Measurements from ENCODE around the gene STRIP2. TPM values are rescaled to one million over a fixed set of nuclear protein-coding genes. Genes with fewer than 3 reads are reported as not detected.

STRIP2 gene
- total and polyA plus RNA-seq, 9 of the 15 experiments (the other 6 are each of a cell fraction or from before 2014, with no cell fraction given): 10.1 to 81.8 (median 42.3) TPM

DNA sequence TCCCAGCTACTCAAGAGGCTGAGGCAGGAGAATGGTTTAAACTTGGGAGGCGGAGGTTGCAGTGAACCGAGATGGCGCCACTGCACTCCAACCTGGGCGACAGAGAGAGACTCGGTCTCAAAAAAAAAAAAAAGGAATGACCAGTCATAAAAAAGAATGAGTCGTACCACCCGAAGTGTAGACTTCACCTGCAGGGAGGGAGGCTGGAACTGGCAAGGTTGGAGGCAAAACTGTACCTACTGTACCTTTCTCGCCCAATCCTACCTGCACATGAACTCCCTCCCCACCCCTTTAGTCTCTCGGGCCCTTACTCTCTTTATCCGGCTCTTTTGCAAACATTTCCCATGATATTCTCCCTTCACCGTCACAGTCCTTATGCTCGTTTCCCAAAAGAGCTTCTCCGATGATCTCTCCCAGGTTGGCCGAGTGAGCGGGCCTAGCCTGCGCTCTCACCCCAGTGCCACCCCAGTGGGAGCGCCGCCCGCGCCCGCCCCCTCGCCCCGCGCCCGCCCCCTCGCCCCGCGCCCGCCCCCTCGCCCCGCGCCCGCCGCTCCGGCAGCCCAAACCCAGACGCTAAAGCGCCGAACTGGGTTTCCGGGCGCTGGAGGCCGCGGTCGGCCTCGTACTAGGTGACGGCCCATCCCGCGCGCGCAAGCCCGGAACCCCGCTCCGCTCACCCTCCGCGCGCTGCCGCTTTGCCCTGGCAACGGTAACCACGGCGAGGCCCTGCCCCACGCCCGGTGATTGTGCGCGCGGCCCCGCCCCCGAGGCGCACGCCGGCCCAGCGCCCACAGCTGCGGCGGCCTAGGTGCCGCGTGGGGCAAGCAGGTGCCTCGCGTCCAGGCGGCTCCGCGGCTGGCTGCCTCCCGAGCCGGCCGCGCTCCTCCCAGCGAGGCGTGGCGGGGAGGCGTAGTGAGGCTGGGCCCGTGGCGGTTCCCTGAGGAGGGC, 67.8 kb downstream of the STRIP2 start, which contains the start of gene SMKR1 (continued):
- peak; percentile 45 for TF ChIP-seq GABPA (tag; conservative IDR thresholded peaks at IDR 0.05; ENCODE audit: low read depth)
- peak in 1 of 2 experiments; percentile 38; a peak in 1 of 4 replicates for TF ChIP-seq NONO (IDR thresholded peaks at IDR 0.05; ENCODE audit: low read depth in 2 of 2, low read length in 1 of 2)
- TF ChIP-seq, protein P1, sequence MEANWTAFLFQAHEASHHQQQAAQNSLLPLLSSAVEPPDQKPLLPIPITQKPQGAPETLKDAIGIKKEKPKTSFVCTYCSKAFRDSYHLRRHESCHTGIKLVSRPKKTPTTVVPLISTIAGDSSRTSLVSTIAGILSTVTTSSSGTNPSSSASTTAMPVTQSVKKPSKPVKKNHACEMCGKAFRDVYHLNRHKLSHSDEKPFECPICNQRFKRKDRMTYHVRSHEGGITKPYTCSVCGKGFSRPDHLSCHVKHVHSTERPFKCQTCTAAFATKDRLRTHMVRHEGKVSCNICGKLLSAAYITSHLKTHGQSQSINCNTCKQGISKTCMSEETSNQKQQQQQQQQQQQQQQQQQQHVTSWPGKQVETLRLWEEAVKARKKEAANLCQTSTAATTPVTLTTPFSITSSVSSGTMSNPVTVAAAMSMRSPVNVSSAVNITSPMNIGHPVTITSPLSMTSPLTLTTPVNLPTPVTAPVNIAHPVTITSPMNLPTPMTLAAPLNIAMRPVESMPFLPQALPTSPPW (CRISPR knock-in tag; IDR thresholded peaks at IDR 0.05): peak; percentile 53
- peak; percentile 39; the same call in 1 of the 2 replicates for TF ChIP-seq RBFOX2 (IDR thresholded peaks at IDR 0.05; ENCODE audit: low read depth, low read length)
- peak; percentile 56; the same call in 1 of the 2 replicates for TF ChIP-seq POLR2G (IDR thresholded peaks at IDR 0.05; ENCODE audit: low read depth, low read length)
- peak; percentile 56; the same call in 1 of the 2 replicates for TF ChIP-seq PHF8 (IDR thresholded peaks at IDR 0.05; ENCODE audit: borderline replicate concordance, low read length)
- TF ChIP-seq NR3C1 (CRISPR knock-in tag; IDR thresholded peaks at IDR 0.05): peak; percentile 54; the same call in 1 of the 2 replicates
- TF ChIP-seq RCOR1 (IDR thresholded peaks at IDR 0.05; ENCODE audit: borderline replicate concordance in 1 of 2, low read depth in 2 of 2, low read length in 2 of 2): 0 out of 4 replicates have a peak, but pooled peaks of 1 of the 2 experiments have one; percentile 8
- TF ChIP-seq MYNN (IDR thresholded peaks at IDR 0.05): peak; percentile 96
- TF ChIP-seq MYNN (CRISPR knock-in tag; IDR thresholded peaks at IDR 0.05): peak; percentile 82
- TF ChIP-seq, protein P2, sequence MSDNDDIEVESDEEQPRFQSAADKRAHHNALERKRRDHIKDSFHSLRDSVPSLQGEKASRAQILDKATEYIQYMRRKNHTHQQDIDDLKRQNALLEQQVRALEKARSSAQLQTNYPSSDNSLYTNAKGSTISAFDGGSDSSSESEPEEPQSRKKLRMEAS (CRISPR knock-in tag; IDR thresholded peaks at IDR 0.05): peak; percentile 76; the same call in 1 of the 2 replicates
- 0 out of 2 replicates have a peak, but pooled peaks have one; percentile 23 for TF ChIP-seq FOXP1 (CRISPR knock-in tag; IDR thresholded peaks at IDR 0.05)
- TF ChIP-seq, protein P3, sequence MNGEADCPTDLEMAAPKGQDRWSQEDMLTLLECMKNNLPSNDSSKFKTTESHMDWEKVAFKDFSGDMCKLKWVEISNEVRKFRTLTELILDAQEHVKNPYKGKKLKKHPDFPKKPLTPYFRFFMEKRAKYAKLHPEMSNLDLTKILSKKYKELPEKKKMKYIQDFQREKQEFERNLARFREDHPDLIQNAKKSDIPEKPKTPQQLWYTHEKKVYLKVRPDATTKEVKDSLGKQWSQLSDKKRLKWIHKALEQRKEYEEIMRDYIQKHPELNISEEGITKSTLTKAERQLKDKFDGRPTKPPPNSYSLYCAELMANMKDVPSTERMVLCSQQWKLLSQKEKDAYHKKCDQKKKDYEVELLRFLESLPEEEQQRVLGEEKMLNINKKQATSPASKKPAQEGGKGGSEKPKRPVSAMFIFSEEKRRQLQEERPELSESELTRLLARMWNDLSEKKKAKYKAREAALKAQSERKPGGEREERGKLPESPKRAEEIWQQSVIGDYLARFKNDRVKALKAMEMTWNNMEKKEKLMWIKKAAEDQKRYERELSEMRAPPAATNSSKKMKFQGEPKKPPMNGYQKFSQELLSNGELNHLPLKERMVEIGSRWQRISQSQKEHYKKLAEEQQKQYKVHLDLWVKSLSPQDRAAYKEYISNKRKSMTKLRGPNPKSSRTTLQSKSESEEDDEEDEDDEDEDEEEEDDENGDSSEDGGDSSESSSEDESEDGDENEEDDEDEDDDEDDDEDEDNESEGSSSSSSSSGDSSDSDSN (IDR thresholded peaks at IDR 0.05; ENCODE audit: borderline replicate concordance in 1 of 2, low read depth in 2 of 2, low read length in 2 of 2): peak in 1 of 2 experiments; percentile 51; a peak in 1 of 4 replicates
- TF ChIP-seq SETDB1 (IDR thresholded peaks at IDR 0.05; ENCODE audit: low read length): peak; percentile 59
- TF ChIP-seq, protein P4, sequence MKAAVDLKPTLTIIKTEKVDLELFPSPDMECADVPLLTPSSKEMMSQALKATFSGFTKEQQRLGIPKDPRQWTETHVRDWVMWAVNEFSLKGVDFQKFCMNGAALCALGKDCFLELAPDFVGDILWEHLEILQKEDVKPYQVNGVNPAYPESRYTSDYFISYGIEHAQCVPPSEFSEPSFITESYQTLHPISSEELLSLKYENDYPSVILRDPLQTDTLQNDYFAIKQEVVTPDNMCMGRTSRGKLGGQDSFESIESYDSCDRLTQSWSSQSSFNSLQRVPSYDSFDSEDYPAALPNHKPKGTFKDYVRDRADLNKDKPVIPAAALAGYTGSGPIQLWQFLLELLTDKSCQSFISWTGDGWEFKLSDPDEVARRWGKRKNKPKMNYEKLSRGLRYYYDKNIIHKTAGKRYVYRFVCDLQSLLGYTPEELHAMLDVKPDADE (conservative IDR thresholded peaks at IDR 0.05; ENCODE audit: control insufficient read depth, low read depth, low read length): 0 out of 2 replicates have a peak, but pooled peaks have one; percentile 31
- TF ChIP-seq CAMTA2 (CRISPR knock-in tag; conservative IDR thresholded peaks at IDR 0.05): 0 out of 2 replicates have a peak, but pooled peaks have one; percentile 15
- 0 out of 2 replicates have a peak, but pooled peaks have one; percentile 5 for TF ChIP-seq ZNF316 (IDR thresholded peaks at IDR 0.05)
- TF ChIP-seq HDAC8 (tag; IDR thresholded peaks at IDR 0.05): no peak
- peak; percentile 52 for TF ChIP-seq SAP30 (IDR thresholded peaks at IDR 0.05; ENCODE audit: borderline replicate concordance, insufficient read depth, low read depth, low read length, poor library complexity, severe bottlenecking)

Measured in K562 (cell line).